GM19324 (cell line): Measurements from ENCODE around the gene MAP2.

Experiments used
- ATAC-seq: cut with Tn5 transposase; IDR thresholded peaks from one replicate; pipeline ENCODE4 v1.9.1; 2021; ENCODE audit warnings: mild to moderate bottlenecking, moderate library complexity; ENCODE audit not compliant: unreplicated experiment, low FRiP score

Gene MAP2

GRCh38 chr2:209526561-209526960 lies 102.7 kb downstream of the MAP2 start:
- ATAC-seq = no peak

- no peak for ATAC-seq
These were observed 105.7 kb downstream of the MAP2 start for GRCh38 chr2:209529579-209529978.

GRCh38 chr2:209532321-209532720 lies 108.5 kb downstream of the MAP2 start:
- ATAC-seq = no peak

- no peak for ATAC-seq
These were observed 109.5 kb downstream of the MAP2 start for GRCh38 chr2:209533391-209533790.

- no peak for ATAC-seq
These were observed 110.4 kb downstream of the MAP2 start for GRCh38 chr2:209534228-209534627.

GRCh38 chr2:209536363-209536762 lies 112.5 kb downstream of the MAP2 start:
- ATAC-seq = no peak

- no peak for ATAC-seq
These were observed 123.9 kb downstream of the MAP2 start for GRCh38 chr2:209547726-209548125.

- no peak for ATAC-seq
These were observed 125.7 kb downstream of the MAP2 start for GRCh38 chr2:209549589-209549988.

- ATAC-seq = no peak
These were observed 130.1 kb downstream of the MAP2 start for GRCh38 chr2:209553913-209554312.

- ATAC-seq = no peak
These were observed 132.6 kb downstream of the MAP2 start for GRCh38 chr2:209556354-209556961.

GRCh38 chr2:209560911-209561310 lies 137.1 kb downstream of the MAP2 start:
- ATAC-seq = no peak

- no peak for ATAC-seq
These were observed 139.6 kb downstream of the MAP2 start for GRCh38 chr2:209563453-209563852.

- no peak for ATAC-seq
These were observed 141.0 kb downstream of the MAP2 start for GRCh38 chr2:209564816-209565215.

- no peak for ATAC-seq
These were observed 142.2 kb downstream of the MAP2 start for GRCh38 chr2:209565896-209566582.

GRCh38 chr2:209570194-209570593 lies 146.3 kb downstream of the MAP2 start:
- ATAC-seq = no peak

GRCh38 chr2:209574515-209574914 lies 150.7 kb downstream of the MAP2 start:
- ATAC-seq = no peak

- ATAC-seq = no peak
These were observed 153.8 kb downstream of the MAP2 start for GRCh38 chr2:209577376-209578357.

- ATAC-seq = no peak
These were observed 154.7 kb downstream of the MAP2 start for GRCh38 chr2:209578394-209579001.

GRCh38 chr2:209579230-209579749 lies 155.4 kb downstream of the MAP2 start:
- no peak for ATAC-seq

GRCh38 chr2:209581040-209581439 lies 157.2 kb downstream of the MAP2 start:
- no peak for ATAC-seq

GRCh38 chr2:209582281-209582680 lies 158.4 kb downstream of the MAP2 start:
- ATAC-seq = no peak
